GM23248 (cell line): ENCODE data around the gene C2CD5.
"Not testable (repeated sequence)": the region's sequence is repeated elsewhere in the genome, so short reads cannot be mapped to it uniquely, and the experiment has no call there.

ENCODE experiments used
- EZH2 ChIP-seq: fragments of 200-600 bp; sonication (generic); IDR thresholded peaks from 2 replicates; pipeline ENCODE4 v1.6.1; 2018; ENCODE audit warnings: antibody characterized with exemption, mild to moderate bottlenecking; ENCODE audit not compliant: insufficient read depth, poor library complexity, severe bottlenecking
- EZH2phosphoT487 ChIP-seq: fragments of 200-600 bp; sonication (generic); IDR thresholded peaks from 2 replicates; pipeline ENCODE4 v1.6.1; 2018; ENCODE audit warnings: antibody characterized with exemption, moderate library complexity, mild to moderate bottlenecking, low read depth; ENCODE audit not compliant: insufficient read depth

- TF ChIP-seq EZH2phosphoT487, EZH2: not testable (repeated sequence)
These were observed 56.7 kb downstream of the C2CD5 start for GRCh38 chr12:22487683-22488082.
